ENCODE results near the gene ZNF808.
"Not testable (repeated sequence)": the region's sequence is repeated elsewhere in the genome, so short reads cannot be mapped to it uniquely, and the experiment has no call there.

Gene ZNF808

DNA sequence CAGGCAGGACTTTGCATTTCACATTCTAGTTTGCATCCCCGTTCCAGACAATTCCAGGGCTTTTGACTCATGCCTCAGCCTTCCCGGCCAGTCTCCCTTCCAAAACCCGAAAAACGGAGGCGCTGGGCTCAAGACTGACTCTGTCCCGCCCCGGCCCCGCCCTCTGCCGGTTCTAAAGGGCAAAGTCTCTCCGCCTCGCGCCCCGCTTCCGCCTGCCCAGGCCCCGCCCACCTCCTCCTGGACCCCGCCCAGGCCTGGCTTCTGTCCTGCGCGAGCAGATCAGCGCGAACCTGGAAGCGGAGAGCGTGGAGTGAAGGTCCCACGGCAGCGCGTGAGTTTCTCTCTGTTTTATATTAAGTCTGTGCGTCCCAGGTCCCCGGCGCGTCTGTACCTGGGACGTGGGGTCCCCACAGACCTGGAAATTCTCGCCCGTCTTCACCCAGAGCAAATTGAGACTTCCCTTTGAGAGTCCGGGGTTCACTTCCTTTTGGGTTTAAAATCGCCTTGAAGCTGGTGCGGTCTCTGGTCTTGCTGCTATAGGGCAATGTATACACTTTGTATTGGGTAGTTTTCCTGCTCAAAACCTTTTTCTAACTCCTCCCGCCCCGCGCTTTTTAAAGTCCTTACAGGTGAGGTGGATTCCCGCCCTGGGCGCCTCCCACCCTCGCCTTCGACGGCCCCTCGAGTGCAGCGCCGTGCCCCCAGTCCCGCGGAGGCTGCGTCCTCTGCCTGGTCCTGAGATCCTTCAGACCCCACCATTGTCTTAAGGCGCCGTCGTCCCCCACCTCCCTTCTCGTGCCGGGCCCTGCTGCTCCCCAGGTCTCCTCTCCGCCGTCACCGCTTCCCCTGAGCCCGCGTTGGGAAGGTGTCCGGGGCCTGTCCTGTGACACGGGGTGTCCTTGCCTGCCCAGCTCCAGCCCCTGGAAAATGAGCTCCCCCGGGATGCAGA is 73.8 kb downstream of the ZNF808 start:
- DNase-seq: peak; percentile 91

DNA sequence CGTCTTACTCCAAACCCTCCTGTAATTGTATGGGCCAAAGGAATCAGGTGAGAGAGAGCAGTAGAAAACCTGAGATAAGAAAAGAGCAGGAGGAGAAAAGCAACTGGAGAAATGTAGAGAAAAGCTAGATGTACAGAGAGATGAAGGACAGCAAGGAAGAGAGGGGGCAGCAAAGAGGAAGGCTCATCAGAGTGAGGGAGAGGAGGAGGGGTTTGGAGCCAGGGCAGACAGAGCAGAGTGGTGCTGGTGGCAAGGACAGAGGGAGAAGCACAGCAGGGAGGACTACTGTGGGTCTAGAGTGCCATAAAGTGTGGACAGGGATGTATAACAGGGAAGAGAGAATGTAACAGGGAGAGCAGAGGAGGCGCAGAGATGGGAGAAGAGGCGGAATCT is 74.5 kb downstream of the ZNF808 start:
- DNase-seq: not testable (repeated sequence)

DNA sequence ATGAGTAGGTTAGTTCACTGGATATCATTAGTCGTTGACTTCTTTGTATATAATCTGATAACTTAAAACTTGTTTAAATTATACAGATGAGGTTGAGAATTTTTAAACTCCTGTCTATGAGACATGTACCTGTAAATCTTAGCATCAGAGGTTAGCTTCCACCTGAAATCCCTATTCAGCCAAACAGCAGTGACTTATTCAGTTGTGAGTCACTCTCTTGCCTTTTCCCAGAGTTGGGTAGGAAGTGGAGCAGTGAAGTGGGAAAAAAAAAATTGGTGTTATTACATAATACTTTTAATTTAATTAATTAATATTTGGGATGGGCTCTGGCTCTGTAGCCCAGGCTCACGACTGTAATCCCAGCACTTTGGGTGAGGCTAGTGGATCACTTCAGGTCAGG is 75.5 kb downstream of the ZNF808 start:
- no peak for DNase-seq

DNA sequence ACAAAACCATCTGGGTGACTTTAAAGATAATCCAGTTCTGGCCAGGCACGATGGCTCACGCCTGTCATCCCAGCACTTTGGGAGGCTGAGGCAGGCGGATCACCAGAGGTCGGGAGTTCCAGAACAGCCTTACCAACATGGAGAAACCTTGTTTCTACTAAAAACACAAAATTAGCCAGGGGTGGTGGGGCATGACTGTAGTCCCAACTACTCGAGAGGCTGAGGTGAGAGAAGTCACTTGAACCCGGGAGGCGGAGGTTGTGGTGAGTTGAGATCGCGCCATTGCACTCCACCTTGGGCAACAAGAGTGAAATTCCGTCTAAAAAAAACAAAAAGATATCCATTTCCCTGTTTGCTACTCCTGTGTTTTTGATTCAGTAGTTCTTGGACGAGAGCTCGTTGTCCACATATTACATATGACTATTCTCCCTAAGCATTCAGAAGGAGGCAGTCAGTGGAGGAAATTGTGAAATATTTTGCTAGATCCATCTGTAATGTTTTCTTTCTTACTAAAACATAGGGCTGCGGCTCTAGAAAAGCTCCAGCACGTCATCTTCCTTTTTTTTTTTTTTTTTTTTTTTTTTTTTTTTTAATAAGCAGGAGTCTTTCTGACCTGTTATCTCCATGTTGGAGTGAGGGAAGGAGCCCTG is 76.2 kb downstream of the ZNF808 start:
- no peak for DNase-seq
